K562 (cell line): ENCODE results near the gene CSTB. TPM values are rescaled to one million over a fixed set of nuclear protein-coding genes. Genes with fewer than 3 reads are reported as not detected.

Experiments used
- ATAC-seq: fragments of 200-7000 bp; cut with Tn5 transposase; 3 replicates; pipeline ENCODE4 v1.9.1; 2020; ENCODE audit warnings: moderate library complexity
- BruUV-seq: library from RNA; stranded (reverse); fragments of 400-500 nt; replicated peaks from 2 replicates; lab custom pipeline; 2021; lab: Mats Ljungman, UMichigan
- CTCF ChIA-PET: fragments of 300-600 bp; formaldehyde crosslinking; extraction: SDS; loops from one replicate; lab custom pipeline; 2021; ENCODE audit warnings: low intra/inter-chr PET ratio; lab: Yijun Ruan, JAX
- POLR2A ChIA-PET: fragments of 300-600, 350-650 bp; sonication (Branson Sonifier 250); formaldehyde crosslinking; extraction: SDS; loops from one replicate; lab custom pipeline; 2021; ENCODE audit warnings: antibody characterized with exemption, inconsistent platforms; lab: Yijun Ruan, JAX
- DNase-seq, 4 experiments: peaks; one replicate each; pipeline versions ENCODE4 v3.0.0 to v3.0.0-alpha.2; 2011 to 2018; ENCODE audit warnings: low spot score in 3 of 4, mixed read lengths in 3 of 4; ENCODE audit errors: extremely low read depth in 1 of 4
- FAIRE-seq: peaks from 2 replicates; lab custom pipeline; 2011; peaks lifted over from hg19 to GRCh38; lab: Jason Lieb, UNC
- H2AFZ ChIP-seq: 2 replicates; pipeline ENCODE4 v1.6.0; 2011; ENCODE audit warnings: low read depth, low read length, control low read depth, inconsistent platforms
- H3K27ac ChIP-seq: fragments of 200-600 bp; 3 replicates; pipeline ENCODE4 v1.8.0; 2011; ENCODE audit warnings: low read depth, mild to moderate bottlenecking, control low read depth, inconsistent platforms, low read length, moderate library complexity, mixed read lengths; ENCODE audit errors: extremely low read depth
- H3K27me3 ChIP-seq, 2 experiments: fragments of 300-600 bp in 1 of 2; 2 replicates in 1 of 2; 3 replicates in 1 of 2; pipeline versions ENCODE4 v1.6.0 to v1.8.0; 2011; ENCODE audit warnings: inconsistent platforms in 2 of 2, low read length in 2 of 2, mild to moderate bottlenecking in 1 of 2, mixed read lengths in 1 of 2, moderate library complexity in 1 of 2; ENCODE audit not compliant: control insufficient read depth in 2 of 2, insufficient read depth in 2 of 2
- H3K36me3 ChIP-seq: fragments of 300-600 bp; 3 replicates; pipeline ENCODE4 v1.8.0; 2011; ENCODE audit warnings: mild to moderate bottlenecking, low read length, inconsistent platforms; ENCODE audit not compliant: control insufficient read depth, insufficient read depth
- H3K4me1 ChIP-seq, 2 experiments: fragments of 200-600 bp in 1 of 2; replicated peaks in 1 of 2; 2 replicates in 1 of 2; 3 replicates in 1 of 2; pipeline versions ENCODE4 v1.5.1 to v1.8.0; 2011; ENCODE audit warnings: inconsistent platforms in 2 of 2, low read length in 2 of 2, mild to moderate bottlenecking in 1 of 2, mixed read lengths in 1 of 2, moderate library complexity in 1 of 2; ENCODE audit not compliant: control insufficient read depth in 2 of 2, insufficient read depth in 2 of 2
- H3K4me2 ChIP-seq: 2 replicates; pipeline ENCODE4 v1.6.1; 2011; ENCODE audit warnings: low read length, control low read depth, inconsistent platforms, mixed read lengths; ENCODE audit not compliant: insufficient read depth
- H3K4me3 ChIP-seq: fragments of 200-600 bp; sonication (generic), shearing (Covaris generic); 2 replicates; pipeline ENCODE4 v1.5.1; 2016; ENCODE audit warnings: control low read depth, inconsistent platforms
- H3K79me2 ChIP-seq: fragments of 200-600 bp; 3 replicates; pipeline ENCODE4 v1.8.0; 2011; ENCODE audit warnings: low read length, inconsistent platforms; ENCODE audit not compliant: control insufficient read depth, insufficient read depth
- H3K9ac ChIP-seq, 2 experiments: 2 replicates each; pipeline versions ENCODE4 v1.6.0 to v1.6.1; 2011; ENCODE audit warnings: low read depth in 2 of 2, low read length in 2 of 2, control low read depth in 1 of 2, inconsistent platforms in 1 of 2, mild to moderate bottlenecking in 1 of 2, mixed read lengths in 1 of 2; ENCODE audit not compliant: insufficient read depth in 1 of 2
- H3K9me1 ChIP-seq: one replicate; pipeline ENCODE4 v1.6.0; 2011; ENCODE audit warnings: inconsistent platforms, mild to moderate bottlenecking, low read length, moderate library complexity; ENCODE audit not compliant: control insufficient read depth, insufficient read depth
- H3K9me3 ChIP-seq: replicated peaks from 2 replicates; pipeline ENCODE4 v1.5.1; 2011; ENCODE audit warnings: low read depth, low read length, inconsistent platforms; ENCODE audit not compliant: control insufficient read depth, insufficient read depth
- H4K20me1 ChIP-seq: replicated peaks from 2 replicates; pipeline ENCODE4 v1.6.1; 2011; ENCODE audit warnings: low read length, inconsistent platforms, mixed read lengths; ENCODE audit not compliant: control insufficient read depth, insufficient read depth
- AFF4 ChIP-seq: sonication (generic); formaldehyde crosslinking; IDR thresholded peaks from 2 replicates; pipeline ENCODE4 v1.8.0; 2023; ENCODE audit warnings: mild to moderate bottlenecking, missing genetic modification reagents
- MTA1 ChIP-seq: fragments of 450-650 bp; IDR thresholded peaks from 2 replicates; pipeline ENCODE4 v1.6.1; 2017; ENCODE audit warnings: borderline replicate concordance
- NCOR1 ChIP-seq: fragments of 450-650 bp; IDR thresholded peaks from 2 replicates; pipeline ENCODE4 v1.6.1; 2016; ENCODE audit warnings: mild to moderate bottlenecking, moderate library complexity
- NR0B1 ChIP-seq: fragments of 450-650 bp; IDR thresholded peaks from one replicate; pipeline ENCODE4 v1.6.1; 2018; ENCODE audit warnings: mild to moderate bottlenecking, moderate library complexity; ENCODE audit not compliant: partially characterized antibody
- TAF9B ChIP-seq: fragments of 450-650 bp; IDR thresholded peaks from 2 replicates; pipeline ENCODE4 v1.6.1; 2018; ENCODE audit warnings: mild to moderate bottlenecking; ENCODE audit not compliant: partially characterized antibody
- ZNF384 ChIP-seq: IDR thresholded peaks from 2 replicates; pipeline ENCODE4 v1.6.1; 2012; ENCODE audit warnings: low read depth, low read length, improper control_type of control experiment
- ZNF407 ChIP-seq: fragments of 450-650 bp; IDR thresholded peaks from 2 replicates; pipeline ENCODE4 v1.6.1; 2016; ENCODE audit warnings: low read depth
- WGBS: fragments of 100-300 bp; shearing (Covaris generic); methylation state at CpG from one replicate; pipeline ENCODE4 v1.1.6; 2016; ENCODE audit warnings: low coverage, mixed read lengths; ENCODE audit not compliant: insufficient coverage; ENCODE audit errors: missing lambda C conversion rate; 5-methylcytosine and 5-hydroxymethylcytosine counted together
- in situ Hi-C: fragments of 300-500 bp; cut with MboI; formaldehyde crosslinking; loops from 4 replicates; pipeline ENCODE4 v1.15.0; 2018; ENCODE audit warnings: inconsistent platforms, mixed read lengths
- intact Hi-C: fragments of 100-400 bp; cut with micrococcal nuclease; formaldehyde crosslinking; loops from 2 replicates; pipeline ENCODE4 v1.14.2; 2022
- polyA plus RNA-seq, 8 experiments: library from polyadenylated mRNA; depleted of rRNA in 4 of 8; stranded (reverse) in 5 of 8; unstranded in 3 of 8; fragments of >200 nt; fragmentation: Nextera tagmentation in 2 of 8; fragmentation: Illumina TruSeq in 1 of 8; extraction: Ambion mirVana in 2 of 8; extraction: Trizol in 1 of 8; gene quantifications; 2 replicates each; pipeline versions ENCODE4 v1.2.1 to v1.2.3, GENCODE V29; 2011 to 2014; ENCODE audit warnings: inconsistent platforms in 1 of 8, missing spikeins in 1 of 8
- total RNA-seq, 7 experiments: library from RNA; depleted of rRNA in 6 of 7; stranded (reverse); fragments of >200 nt in 6 of 7; fragmentation: Illumina TruSeq in 2 of 7; extraction: Trizol in 2 of 7; gene quantifications; 2 replicates each; pipeline versions ENCODE4 v1.2.1 to v1.2.3, GENCODE V29; 2011 to 2021; ENCODE audit warnings: low replicate concordance in 1 of 7

Gene CSTB
- total and polyA plus RNA-seq, 9 of the 15 experiments (the other 6 are each of a cell fraction or from before 2014, with no cell fraction given), result 12.4 to 65.0 (median 31.7) TPM

GRCh38 chr21:43734928-43735229 is 41.2 kb downstream of the CSTB start:
- intact Hi-C loops, result no loop called here
- H3K4me1 ChIP-seq, result peaks cover 20 to 64% of the 10 kb centered on the region in 2 experiments
- TF ChIP-seq MTA1, result no peak
- no peak for TF ChIP-seq ZNF384
- TF ChIP-seq TAF9B, result no peak
- TF ChIP-seq AFF4, result no peak
- no peak for TF ChIP-seq ZNF407
- TF ChIP-seq NCOR1, result no peak
- TF ChIP-seq NR0B1, result no peak

More at GRCh38 chr21:43734928-43735229, 41.2 kb downstream of the CSTB start:
- no peak overlapping the region for H3K27ac ChIP-seq
- FAIRE-seq (no peak), ATAC-seq (no peak), DNase-seq (no peak)
- in situ Hi-C loops, result no loop called here
- peaks cover 74% of the 10 kb centered on the region for H3K79me2 ChIP-seq
- ChIA-PET CTCF (no interaction called here), POLR2A (no interaction called here)
- H4K20me1 ChIP-seq, result peaks cover 23% of the 10 kb centered on the region
- no TSS peak for BruUV-seq
- H3K4me3 ChIP-seq, result no peak overlapping the region
- H2AFZ ChIP-seq, result no peak overlapping the region
- 79% methylated on average over 9 of the region's 9 CpGs for WGBS
- peaks cover 76% of the 10 kb centered on the region for H3K36me3 ChIP-seq
- peak overlapping the region in 1 of 2 experiments; percentile 80; a peak in 2 of 4 replicates for H3K9ac ChIP-seq
- H3K9me3 ChIP-seq, result no peaks in the 10 kb centered on the region
- no peak overlapping the region for H3K4me2 ChIP-seq
- peaks cover 12% of the 10 kb centered on the region for H3K9me1 ChIP-seq
- H3K27me3 ChIP-seq, result no peaks in the 10 kb centered on the region
